ACC112 (cell line): ENCODE data around the gene CCSER1.
"Not testable (repeated sequence)": the region's sequence is repeated elsewhere in the genome, so short reads cannot be mapped to it uniquely, and the experiment has no call there.

Source experiments
- H2AFZ ChIP-seq: fragments of 200-600 bp; sonication (generic); one replicate; pipeline ENCODE4 v1.6.0; 2017; ENCODE audit warnings: antibody characterized with exemption, low read length; ENCODE audit not compliant: unreplicated experiment
- H3K27ac ChIP-seq: fragments of 200-600 bp; sonication (generic); 2 replicates; pipeline ENCODE4 v1.5.1; 2014; ENCODE audit warnings: low read depth, mild to moderate bottlenecking, antibody characterized with exemption, low read length, moderate library complexity
- H3K27me3 ChIP-seq: fragments of 200-600 bp; sonication (generic); 2 replicates; pipeline ENCODE4 v1.6.1; 2014; ENCODE audit warnings: mild to moderate bottlenecking, antibody characterized with exemption, low read length, moderate library complexity, mixed read lengths; ENCODE audit not compliant: insufficient read depth
- H3K36me3 ChIP-seq: fragments of 200-600 bp; sonication (generic); 2 replicates; pipeline ENCODE4 v1.6.1; 2016; ENCODE audit warnings: mild to moderate bottlenecking, antibody characterized with exemption, low read length, moderate library complexity, mixed read lengths; ENCODE audit not compliant: insufficient read depth
- H3K4me1 ChIP-seq: fragments of 200-600 bp; sonication (generic); one replicate; pipeline ENCODE4 v1.6.1; 2016; ENCODE audit warnings: low read length, mixed read lengths; ENCODE audit not compliant: insufficient read depth, unreplicated experiment, control insufficient read depth
- H3K4me3 ChIP-seq: fragments of 200-600 bp; sonication (generic); 2 replicates; pipeline ENCODE4 v1.5.1; 2014; ENCODE audit warnings: mild to moderate bottlenecking, low read depth, low read length
- H3K79me2 ChIP-seq: fragments of 200-600 bp; sonication (generic); one replicate; pipeline ENCODE4 v1.6.0; 2016; ENCODE audit warnings: low read length; ENCODE audit not compliant: control insufficient read depth, unreplicated experiment, insufficient read depth

The CCSER1 gene

GRCh38 chr4:91092398-91092980 is 965.3 kb downstream of the CCSER1 start:
- H3K4me3 ChIP-seq: no peak overlapping the region
- H3K4me1 ChIP-seq: no peaks in the 10 kb centered on the region
- no peak overlapping the region for H2AFZ ChIP-seq

GRCh38 chr4:91094220-91094619 is 967.0 kb downstream of the CCSER1 start:
- H3K27ac ChIP-seq, H3K4me1 ChIP-seq, H3K79me2 ChIP-seq, H3K4me3 ChIP-seq, H3K36me3 ChIP-seq, H2AFZ ChIP-seq: not testable (repeated sequence)
- 0 out of 2 replicates have a peak, but pooled peaks cover 11% of the 10 kb centered on the region for H3K27me3 ChIP-seq

More at GRCh38 chr4:91092398-91092980, 965.3 kb downstream of the CCSER1 start:
- Histone ChIP-seq H3K27ac (no peak overlapping the region), H3K79me2 (no peaks in the 10 kb centered on the region), H3K36me3 (no peaks in the 10 kb centered on the region), H3K27me3 (0 out of 2 replicates have a peak, but pooled peaks cover 11% of the 10 kb centered on the region)

- Histone ChIP-seq H3K27ac (no peak overlapping the region), H3K79me2 (no peaks in the 10 kb centered on the region), H3K36me3 (no peaks in the 10 kb centered on the region), H2AFZ (no peak overlapping the region), H3K4me1 (no peaks in the 10 kb centered on the region), H3K27me3 (0 out of 2 replicates have a peak, but pooled peaks cover 11% of the 10 kb centered on the region), H3K4me3 (no peak overlapping the region)
Observed at GRCh38 chr4:91099666-91100065, 972.5 kb downstream of the CCSER1 start.

- peaks cover 10% of the 10 kb centered on the region; the same call in 1 of the 2 replicates for H3K27me3 ChIP-seq
- H2AFZ ChIP-seq: no peak overlapping the region
- H3K4me1 ChIP-seq: no peaks in the 10 kb centered on the region
- H3K27ac ChIP-seq: no peak overlapping the region
- H3K36me3 ChIP-seq: no peaks in the 10 kb centered on the region
- no peaks in the 10 kb centered on the region for H3K79me2 ChIP-seq
- H3K4me3 ChIP-seq: no peak overlapping the region
Observed at GRCh38 chr4:91108751-91109150, 981.6 kb downstream of the CCSER1 start.

- Histone ChIP-seq H3K27ac (no peak overlapping the region), H3K36me3 (no peaks in the 10 kb centered on the region), H3K4me3 (no peak overlapping the region), H3K79me2 (no peaks in the 10 kb centered on the region), H3K4me1 (no peaks in the 10 kb centered on the region), H2AFZ (no peak overlapping the region), H3K27me3 (0 out of 2 replicates have a peak, but pooled peaks cover 4% of the 10 kb centered on the region)
Observed at GRCh38 chr4:91111556-91111955, 984.4 kb downstream of the CCSER1 start.

GRCh38 chr4:91113130-91113706 is 986.0 kb downstream of the CCSER1 start:
- no peak overlapping the region for H3K27ac ChIP-seq
- H3K36me3 ChIP-seq: no peaks in the 10 kb centered on the region
- no peaks in the 10 kb centered on the region for H3K79me2 ChIP-seq
- H3K4me1 ChIP-seq: no peaks in the 10 kb centered on the region
- no peak overlapping the region for H2AFZ ChIP-seq
- H3K4me3 ChIP-seq: no peak overlapping the region
- no peaks in the 10 kb centered on the region for H3K27me3 ChIP-seq

GRCh38 chr4:91114386-91114785 is 987.2 kb downstream of the CCSER1 start:
- Histone ChIP-seq H3K36me3 (no peaks in the 10 kb centered on the region), H3K4me3 (no peak overlapping the region), H3K79me2 (no peaks in the 10 kb centered on the region), H3K4me1 (no peaks in the 10 kb centered on the region), H3K27ac (no peak overlapping the region), H2AFZ (no peak overlapping the region), H3K27me3 (no peaks in the 10 kb centered on the region)

GRCh38 chr4:91116861-91117260 is 989.7 kb downstream of the CCSER1 start:
- H3K27me3 ChIP-seq: no peaks in the 10 kb centered on the region
- no peaks in the 10 kb centered on the region for H3K36me3 ChIP-seq
- no peaks in the 10 kb centered on the region for H3K4me1 ChIP-seq
- H2AFZ ChIP-seq: no peak overlapping the region
- no peak overlapping the region for H3K27ac ChIP-seq
- no peaks in the 10 kb centered on the region for H3K79me2 ChIP-seq
- H3K4me3 ChIP-seq: no peak overlapping the region

GRCh38 chr4:91118597-91118996 is 991.4 kb downstream of the CCSER1 start:
- no peak overlapping the region for H3K27ac ChIP-seq
- no peak overlapping the region for H2AFZ ChIP-seq
- H3K79me2 ChIP-seq: no peaks in the 10 kb centered on the region
- H3K27me3 ChIP-seq: no peaks in the 10 kb centered on the region
- H3K4me1 ChIP-seq: no peaks in the 10 kb centered on the region
- H3K36me3 ChIP-seq: no peaks in the 10 kb centered on the region
- H3K4me3 ChIP-seq: no peak overlapping the region

GRCh38 chr4:91123742-91124141 is 996.5 kb downstream of the CCSER1 start:
- no peak overlapping the region for H3K27ac ChIP-seq
- no peak overlapping the region for H3K4me3 ChIP-seq
- no peak overlapping the region for H2AFZ ChIP-seq
- no peaks in the 10 kb centered on the region for H3K79me2 ChIP-seq
- H3K36me3 ChIP-seq: no peaks in the 10 kb centered on the region
- H3K4me1 ChIP-seq: no peaks in the 10 kb centered on the region
- no peaks in the 10 kb centered on the region for H3K27me3 ChIP-seq

GRCh38 chr4:91127192-91127591 is 1000.0 kb downstream of the CCSER1 start:
- Histone ChIP-seq H2AFZ (no peak overlapping the region), H3K4me3 (no peak overlapping the region), H3K27ac (no peak overlapping the region), H3K4me1 (no peaks in the 10 kb centered on the region), H3K27me3 (no peaks in the 10 kb centered on the region), H3K36me3 (no peaks in the 10 kb centered on the region), H3K79me2 (no peaks in the 10 kb centered on the region)
